Activated B cell treated with CpG ODN at 0.5 μM for 24 hours (primary cell): ENCODE measurements around the gene SLIT3. TPM values are rescaled to one million over a fixed set of nuclear protein-coding genes. Genes with fewer than 3 reads are reported as not detected.

Experiments
- ATAC-seq: fragments of 200-7000 bp; cut with Tn5 transposase; one replicate; pipeline ENCODE4 v1.10.0; 2021; ENCODE audit warnings: low read depth, mild to moderate bottlenecking, moderate library complexity
- CTCF ChIA-PET: fragments of 350-600 bp; sonication (Branson Sonifier 250); formaldehyde crosslinking; loops from one replicate; lab custom pipeline; 2021; ENCODE audit warnings: antibody characterized with exemption; lab: Charles Lee
- POLR2A ChIA-PET: fragments of 350-600 bp; sonication (Branson Sonifier 250); formaldehyde crosslinking; loops from one replicate; lab custom pipeline; 2021; ENCODE audit warnings: antibody characterized with exemption; lab: Charles Lee
- DNase-seq: peaks from one replicate; pipeline ENCODE4 v3.0.0; 2022
- H3K27ac Mint-ChIP-seq: one replicate; pipeline ENCODE4 v1.8.0; 2020; ENCODE audit warnings: mixed read lengths
- H3K27me3 Mint-ChIP-seq: one replicate; pipeline ENCODE4 v1.8.0; 2021; ENCODE audit warnings: mixed read lengths
- H3K36me3 Mint-ChIP-seq: one replicate; pipeline ENCODE4 v1.8.0; 2021; ENCODE audit warnings: low read depth, mixed read lengths
- H3K4me1 Mint-ChIP-seq: one replicate; pipeline ENCODE4 v1.8.0; 2021; ENCODE audit warnings: mixed read lengths
- H3K4me3 Mint-ChIP-seq: one replicate; pipeline ENCODE4 v1.8.0; 2020; ENCODE audit warnings: mild to moderate bottlenecking, mixed read lengths
- H3K9me3 Mint-ChIP-seq: one replicate; pipeline ENCODE4 v1.8.0; 2020; ENCODE audit warnings: mixed read lengths
- intact Hi-C: fragments of 100-400 bp; cut with micrococcal nuclease; formaldehyde crosslinking; loops from one replicate; pipeline ENCODE4 v1.15.1; 2024
- total RNA-seq: library from RNA; stranded (reverse); gene quantifications from 2 replicates; pipeline ENCODE4 v1.2.3, GENCODE V29; 2022
- TF ChIP-seq, protein P1 (sequence below): fragments of 200-600 bp; IDR thresholded peaks from one replicate; pipeline ENCODE4 v1.8.0; 2022; ENCODE audit warnings: antibody characterized with exemption, mild to moderate bottlenecking

Gene SLIT3
- total RNA-seq, 1 donor from 2014 or later, result not detected

DNA sequence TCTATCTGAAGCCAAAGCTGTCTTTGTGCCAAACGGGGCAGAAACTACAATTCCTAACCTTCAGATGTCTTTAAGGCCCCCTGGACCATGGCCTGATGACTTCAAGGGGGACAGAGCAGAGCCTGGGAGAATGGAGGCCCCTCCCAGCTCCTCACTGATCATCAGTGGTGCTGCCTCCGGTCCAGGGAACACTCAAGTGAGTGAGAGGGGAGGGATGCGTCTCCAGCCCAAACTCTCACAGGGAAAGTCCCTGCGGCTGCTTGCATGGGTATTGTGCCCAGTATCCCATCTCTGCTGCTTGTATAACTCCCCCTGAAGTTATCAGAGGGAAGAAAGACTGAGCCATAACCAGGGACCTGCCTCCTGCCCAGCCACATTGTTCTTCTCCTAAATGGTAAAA is 490.3 kb downstream of the SLIT3 start:
- no peak overlapping the region for H3K4me3 Mint-ChIP-seq
- POLR2A ChIA-PET, result no interaction called here
- no peak for ATAC-seq

DNA sequence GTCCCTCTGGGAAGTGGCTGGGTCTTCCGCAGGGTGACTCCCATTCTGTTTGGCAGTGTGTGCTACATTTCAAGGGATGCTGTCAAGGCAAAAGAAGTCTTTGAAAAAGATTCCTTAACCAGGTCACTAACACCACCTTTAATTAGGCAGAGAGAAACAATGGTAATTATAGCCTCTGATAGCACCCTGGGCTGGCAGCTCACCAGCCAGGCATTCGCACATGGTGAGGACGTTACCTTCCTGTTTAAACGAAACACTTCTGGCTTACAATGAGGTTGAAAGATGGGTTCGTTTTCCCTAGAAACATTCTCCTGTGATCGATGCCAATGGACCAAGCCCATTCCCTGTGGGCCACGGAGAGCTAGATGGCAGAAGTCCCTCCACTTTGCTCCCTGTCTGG is 491.7 kb downstream of the SLIT3 start:
- H3K9me3 Mint-ChIP-seq, result no peaks in the 10 kb centered on the region
- TF ChIP-seq, protein P1, sequence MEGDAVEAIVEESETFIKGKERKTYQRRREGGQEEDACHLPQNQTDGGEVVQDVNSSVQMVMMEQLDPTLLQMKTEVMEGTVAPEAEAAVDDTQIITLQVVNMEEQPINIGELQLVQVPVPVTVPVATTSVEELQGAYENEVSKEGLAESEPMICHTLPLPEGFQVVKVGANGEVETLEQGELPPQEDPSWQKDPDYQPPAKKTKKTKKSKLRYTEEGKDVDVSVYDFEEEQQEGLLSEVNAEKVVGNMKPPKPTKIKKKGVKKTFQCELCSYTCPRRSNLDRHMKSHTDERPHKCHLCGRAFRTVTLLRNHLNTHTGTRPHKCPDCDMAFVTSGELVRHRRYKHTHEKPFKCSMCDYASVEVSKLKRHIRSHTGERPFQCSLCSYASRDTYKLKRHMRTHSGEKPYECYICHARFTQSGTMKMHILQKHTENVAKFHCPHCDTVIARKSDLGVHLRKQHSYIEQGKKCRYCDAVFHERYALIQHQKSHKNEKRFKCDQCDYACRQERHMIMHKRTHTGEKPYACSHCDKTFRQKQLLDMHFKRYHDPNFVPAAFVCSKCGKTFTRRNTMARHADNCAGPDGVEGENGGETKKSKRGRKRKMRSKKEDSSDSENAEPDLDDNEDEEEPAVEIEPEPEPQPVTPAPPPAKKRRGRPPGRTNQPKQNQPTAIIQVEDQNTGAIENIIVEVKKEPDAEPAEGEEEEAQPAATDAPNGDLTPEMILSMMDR, result no peak
- H3K27ac Mint-ChIP-seq, result no peak overlapping the region
- no peak overlapping the region for H3K4me3 Mint-ChIP-seq
- no peaks in the 10 kb centered on the region for H3K4me1 Mint-ChIP-seq
- DNase-seq (no peak), ATAC-seq (no peak)
- POLR2A ChIA-PET, result no interaction called here
- H3K27me3 Mint-ChIP-seq, result peaks cover 2% of the 10 kb centered on the region
- CTCF ChIA-PET, result no interaction called here
- no peaks in the 10 kb centered on the region for H3K36me3 Mint-ChIP-seq
- intact Hi-C loops, result no loop called here

More for the DNA sequence above, 490.3 kb downstream of the SLIT3 start:
- H3K9me3 Mint-ChIP-seq, result no peaks in the 10 kb centered on the region
- intact Hi-C loops, result no loop called here
- peaks cover 2% of the 10 kb centered on the region for H3K27me3 Mint-ChIP-seq
- TF ChIP-seq, protein P1, result no peak
- CTCF ChIA-PET, result no interaction called here
- H3K27ac Mint-ChIP-seq, result no peak overlapping the region
- no peak for DNase-seq
- H3K4me1 Mint-ChIP-seq, result no peaks in the 10 kb centered on the region
- H3K36me3 Mint-ChIP-seq, result no peaks in the 10 kb centered on the region

DNA sequence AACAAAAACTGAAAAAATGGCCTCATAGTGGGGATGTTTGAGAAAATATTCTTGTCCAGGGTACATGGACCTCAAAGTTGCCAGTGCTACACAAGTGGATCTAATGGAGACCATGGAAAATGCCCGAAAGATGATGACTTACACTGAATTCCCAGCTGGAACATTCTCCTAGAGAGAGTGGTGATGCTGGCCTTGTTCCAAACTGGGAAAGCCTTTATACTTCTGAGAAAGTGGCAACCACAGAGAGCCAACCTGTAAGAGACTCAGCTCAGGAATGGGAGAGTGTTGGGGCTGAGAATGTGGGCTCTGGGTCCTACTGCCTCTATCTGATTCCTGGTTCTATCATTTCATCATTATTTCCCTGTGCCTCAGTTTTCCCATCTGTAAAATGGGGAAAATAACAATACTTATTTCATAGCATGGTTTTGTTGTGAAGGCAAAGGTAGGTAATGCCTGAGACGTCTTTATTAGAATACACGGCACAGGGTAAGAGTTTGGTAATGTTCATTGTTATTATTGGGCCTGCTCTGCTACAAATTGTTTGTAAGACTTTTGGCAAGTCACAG is 492.8 kb downstream of the SLIT3 start:
- DNase-seq, result no peak
- Mint-ChIP-seq H3K9me3 (no peaks in the 10 kb centered on the region), H3K4me3 (no peak overlapping the region), H3K4me1 (no peaks in the 10 kb centered on the region), H3K36me3 (no peaks in the 10 kb centered on the region), H3K27ac (no peak overlapping the region), H3K27me3 (peaks cover 5% of the 10 kb centered on the region)
- ChIA-PET CTCF (no interaction called here), POLR2A (no interaction called here)
- intact Hi-C loops, result no loop called here
- ATAC-seq, result no peak
- TF ChIP-seq, protein P1, result no peak

DNA sequence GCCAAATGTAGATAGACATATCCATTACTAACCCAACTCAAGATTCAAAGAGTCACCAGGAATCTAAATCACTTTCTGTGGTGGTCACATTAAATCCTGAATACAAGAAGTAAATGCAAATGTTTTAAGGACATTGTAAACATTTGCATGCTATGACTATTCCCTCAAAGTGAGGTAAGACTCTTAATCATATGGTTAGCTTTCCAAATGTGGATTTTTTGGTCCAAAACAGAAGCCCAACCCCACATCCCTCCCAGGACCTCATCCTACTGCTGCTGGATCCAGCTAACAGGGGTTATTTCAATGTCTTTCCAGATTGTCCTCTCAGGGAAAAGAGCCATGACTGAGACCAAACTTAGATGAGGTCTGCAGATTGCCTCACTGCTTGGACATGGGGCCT is 493.7 kb downstream of the SLIT3 start:
- intact Hi-C loops, result no loop called here
- no peaks in the 10 kb centered on the region for H3K9me3 Mint-ChIP-seq
- no peaks in the 10 kb centered on the region for H3K36me3 Mint-ChIP-seq
- ATAC-seq (no peak), DNase-seq (no peak)
- CTCF ChIA-PET, result no interaction called here
- H3K27ac Mint-ChIP-seq, result no peak overlapping the region
- TF ChIP-seq, protein P1, result no peak
- POLR2A ChIA-PET, result no interaction called here
- H3K27me3 Mint-ChIP-seq, result peaks cover 5% of the 10 kb centered on the region
- H3K4me1 Mint-ChIP-seq, result no peaks in the 10 kb centered on the region
- H3K4me3 Mint-ChIP-seq, result no peak overlapping the region

DNA sequence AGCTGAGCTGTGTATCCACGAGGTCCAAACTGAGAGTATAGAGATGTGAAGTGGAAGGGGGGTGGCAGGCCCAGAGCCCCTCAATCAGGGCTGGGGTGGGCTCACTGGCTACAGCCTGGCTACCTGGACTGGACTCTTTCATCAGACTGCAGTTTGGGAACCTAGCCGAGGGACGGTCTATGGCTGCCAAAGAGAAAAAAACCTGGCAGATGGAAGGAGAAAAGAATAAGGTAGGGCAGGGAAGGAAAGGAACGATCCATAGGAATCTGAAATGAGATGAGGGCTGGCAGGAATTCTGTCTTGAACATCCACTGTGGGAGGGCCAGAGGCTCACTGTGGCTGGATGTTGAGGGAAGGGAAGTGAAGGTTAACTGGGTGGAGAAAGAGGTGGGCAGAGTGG is 497.4 kb downstream of the SLIT3 start:
- intact Hi-C loops, result no loop called here
- H3K27ac Mint-ChIP-seq, result no peak overlapping the region
- no peaks in the 10 kb centered on the region for H3K9me3 Mint-ChIP-seq
- no peaks in the 10 kb centered on the region for H3K4me1 Mint-ChIP-seq
- ATAC-seq (no peak), DNase-seq (no peak)
- H3K36me3 Mint-ChIP-seq, result no peaks in the 10 kb centered on the region
- ChIA-PET CTCF (no interaction called here), POLR2A (no interaction called here)
- TF ChIP-seq, protein P1, result no peak
- H3K27me3 Mint-ChIP-seq, result peaks cover 5% of the 10 kb centered on the region
- H3K4me3 Mint-ChIP-seq, result no peak overlapping the region
